MM.1S (cell line): ENCODE measurements around the gene ACOXL.

Experiments used
- DNase-seq: peaks from one replicate; pipeline ENCODE4 v3.0.0-alpha.2; 2015
- H2AFZ ChIP-seq: fragments of 300-600 bp; sonication (generic); 2 replicates; pipeline ENCODE4 v1.6.0; 2016; ENCODE audit warnings: antibody characterized with exemption, low read length
- H3F3A ChIP-seq: fragments of 300-600 bp; sonication (generic); 2 replicates; pipeline ENCODE4 v1.6.1; 2016; ENCODE audit warnings: mild to moderate bottlenecking, antibody characterized with exemption, low read length, moderate library complexity, mixed read lengths; ENCODE audit not compliant: insufficient read depth
- H3K27ac ChIP-seq: fragments of 300-600 bp; sonication (generic); 2 replicates; pipeline ENCODE4 v1.5.1; 2016; ENCODE audit warnings: mild to moderate bottlenecking, low read length
- H3K27me3 ChIP-seq: fragments of 300-600 bp; sonication (generic); replicated peaks from 2 replicates; pipeline ENCODE4 v1.6.0; 2016; ENCODE audit warnings: low read length; ENCODE audit not compliant: insufficient read depth
- H3K36me3 ChIP-seq: fragments of 300-600 bp; sonication (generic); replicated peaks from 2 replicates; pipeline ENCODE4 v1.6.1; 2016; ENCODE audit warnings: mild to moderate bottlenecking, low read length, mixed read lengths; ENCODE audit not compliant: insufficient read depth
- H3K4me1 ChIP-seq: fragments of 300-600 bp; sonication (generic); 2 replicates; pipeline ENCODE4 v1.6.1; 2016; ENCODE audit warnings: low read length, mixed read lengths
- H3K4me2 ChIP-seq: fragments of 300-600 bp; sonication (generic); 2 replicates; pipeline ENCODE4 v1.6.0; 2016; ENCODE audit warnings: low read depth, low read length
- H3K4me3 ChIP-seq: fragments of 300-600 bp; sonication (generic); 2 replicates; pipeline ENCODE4 v1.5.1; 2016; ENCODE audit warnings: low read length, mixed read lengths
- H3K79me2 ChIP-seq: fragments of 300-600 bp; sonication (generic); 2 replicates; pipeline ENCODE4 v1.6.1; 2016; ENCODE audit warnings: mixed run types, low read length, mixed read lengths
- H3K9ac ChIP-seq: fragments of 300-600 bp; sonication (generic); 2 replicates; pipeline ENCODE4 v1.6.1; 2016; ENCODE audit warnings: low read length, mixed read lengths
- H3K9me2 ChIP-seq: fragments of 300-600 bp; sonication (generic); replicated peaks from 2 replicates; pipeline ENCODE4 v1.6.1; 2016; ENCODE audit warnings: mild to moderate bottlenecking, low read length, mixed read lengths; ENCODE audit not compliant: insufficient read depth
- H3K9me3 ChIP-seq: fragments of 300-600 bp; sonication (generic); replicated peaks from 2 replicates; pipeline ENCODE4 v1.6.1; 2016; ENCODE audit warnings: mild to moderate bottlenecking, low read length, mixed read lengths; ENCODE audit not compliant: insufficient read depth
- H4K20me1 ChIP-seq: fragments of 300-600 bp; sonication (generic); 2 replicates; pipeline ENCODE4 v1.6.1; 2016; ENCODE audit warnings: mild to moderate bottlenecking, low read length, moderate library complexity, mixed read lengths; ENCODE audit not compliant: insufficient read depth
- CTCF ChIP-seq: fragments of 300-600 bp; sonication (generic); IDR thresholded peaks from 2 replicates; pipeline ENCODE4 v1.5.1; 2016; ENCODE audit warnings: antibody characterized with exemption, low read length, mixed read lengths
- EZH2 ChIP-seq: fragments of 300-600 bp; sonication (generic); optimal IDR thresholded peaks from 2 replicates; pipeline ENCODE3; 2017; ENCODE audit warnings: low read depth, mild to moderate bottlenecking, antibody characterized with exemption, low read length, mixed read lengths
- EZH2phosphoT487 ChIP-seq: fragments of 300-600 bp; sonication (generic); IDR thresholded peaks from 2 replicates; pipeline ENCODE4 v1.6.1; 2018; ENCODE audit warnings: antibody characterized with exemption, low read length

ACOXL gene

GRCh38 chr2:110804433-110804832 is 72.1 kb downstream of the ACOXL start:
- DNase-seq, result no peak
- H3K4me2 ChIP-seq, result no peak overlapping the region
- H3K36me3 ChIP-seq, result no peaks in the 10 kb centered on the region
- no peaks in the 10 kb centered on the region for H3K79me2 ChIP-seq
- no peaks in the 10 kb centered on the region for H3K9me3 ChIP-seq
- TF ChIP-seq CTCF, result no peak
- TF ChIP-seq EZH2, result no peak
- TF ChIP-seq EZH2phosphoT487, result no peak
- H3K27ac ChIP-seq, result no peak overlapping the region
- no peak overlapping the region for H3K9ac ChIP-seq
- H3K4me3 ChIP-seq, result no peak overlapping the region
- no peaks in the 10 kb centered on the region for H3F3A ChIP-seq
- H3K4me1 ChIP-seq, result no peaks in the 10 kb centered on the region
- H4K20me1 ChIP-seq, result no peaks in the 10 kb centered on the region
- no peaks in the 10 kb centered on the region for H3K9me2 ChIP-seq
- no peak overlapping the region for H2AFZ ChIP-seq
- no peaks in the 10 kb centered on the region for H3K27me3 ChIP-seq

GRCh38 chr2:110804915-110805314 is 72.5 kb downstream of the ACOXL start:
- Histone ChIP-seq H3F3A (no peaks in the 10 kb centered on the region), H3K9me3 (no peaks in the 10 kb centered on the region), H3K4me2 (no peak overlapping the region), H3K4me3 (no peak overlapping the region), H3K27me3 (no peaks in the 10 kb centered on the region), H3K9me2 (no peaks in the 10 kb centered on the region), H2AFZ (no peak overlapping the region), H3K9ac (no peak overlapping the region), H4K20me1 (no peaks in the 10 kb centered on the region), H3K4me1 (no peaks in the 10 kb centered on the region), H3K27ac (no peak overlapping the region), H3K36me3 (no peaks in the 10 kb centered on the region), H3K79me2 (no peaks in the 10 kb centered on the region)
- no peak for TF ChIP-seq EZH2
- no peak for TF ChIP-seq CTCF
- no peak for DNase-seq

- Histone ChIP-seq H3K4me2 (no peak overlapping the region), H3K79me2 (no peaks in the 10 kb centered on the region), H3K9me2 (no peaks in the 10 kb centered on the region), H3K27me3 (no peaks in the 10 kb centered on the region), H3K9me3 (no peaks in the 10 kb centered on the region), H3K36me3 (no peaks in the 10 kb centered on the region), H2AFZ (no peak overlapping the region), H3K4me3 (no peak overlapping the region), H3F3A (no peaks in the 10 kb centered on the region), H3K4me1 (no peaks in the 10 kb centered on the region), H3K27ac (no peak overlapping the region), H3K9ac (no peak overlapping the region), H4K20me1 (no peaks in the 10 kb centered on the region)
- no peak for TF ChIP-seq CTCF
- TF ChIP-seq EZH2phosphoT487, result no peak
- no peak for TF ChIP-seq EZH2
- DNase-seq, result no peak
These were observed 73.6 kb downstream of the ACOXL start for GRCh38 chr2:110805894-110806452.
